T1000 (cell line): Measurements from ENCODE around the gene SULT4A1.
"Not testable (repeated sequence)": the region's sequence is repeated elsewhere in the genome, so short reads cannot be mapped to it uniquely, and the experiment has no call there.

Experiments
- DNase-seq: peaks from one replicate; lab custom pipeline; 2025; ENCODE audit warnings: mixed read lengths; lab: John Stamatoyannopoulos, UW

SULT4A1 gene

DNA sequence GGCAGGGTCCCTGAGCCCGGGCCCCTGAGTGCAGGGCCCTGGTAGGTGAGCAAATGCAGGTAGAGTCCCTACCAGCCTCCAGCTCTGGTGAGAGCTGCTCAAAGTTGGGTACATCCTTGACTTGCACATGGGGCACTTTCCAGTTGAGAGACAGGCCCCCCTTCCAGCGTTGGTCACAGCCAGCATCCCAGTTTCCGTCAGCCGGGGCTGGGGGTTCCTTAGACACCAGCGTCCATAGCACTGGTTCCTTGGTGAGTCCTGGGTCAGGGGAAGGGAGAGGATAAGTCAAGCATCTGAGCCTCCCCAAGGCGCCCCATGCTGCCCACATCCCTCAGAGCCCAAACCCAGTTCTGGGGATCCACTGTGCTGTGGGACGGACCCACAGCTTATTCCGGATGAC lies 23.9 kb upstream of the SULT4A1 start:
- DNase-seq, result no peak

DNA sequence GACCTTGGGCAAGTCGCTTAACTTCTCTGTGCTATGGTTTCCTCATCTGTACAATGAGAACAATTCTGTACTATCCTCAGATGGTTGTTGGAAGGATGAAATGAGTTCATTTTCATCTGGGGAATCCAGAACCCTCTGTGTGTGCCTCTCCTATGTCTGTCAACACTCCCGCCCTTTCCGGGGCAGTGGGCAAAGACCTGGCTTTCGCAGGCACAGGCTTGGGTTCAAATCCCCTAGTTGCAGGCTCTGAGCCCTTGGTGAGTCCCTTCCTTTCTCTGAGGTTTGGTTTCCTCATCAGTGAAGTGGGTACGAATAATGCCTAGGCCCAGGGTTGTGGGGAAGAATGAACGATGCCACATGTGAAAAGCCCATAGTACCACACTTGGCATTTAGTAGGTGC lies 23.5 kb upstream of the SULT4A1 start:
- DNase-seq, result no peak

GRCh38 chr22:43885319-43885671 lies 23.0 kb upstream of the SULT4A1 start:
- no peak for DNase-seq

DNA sequence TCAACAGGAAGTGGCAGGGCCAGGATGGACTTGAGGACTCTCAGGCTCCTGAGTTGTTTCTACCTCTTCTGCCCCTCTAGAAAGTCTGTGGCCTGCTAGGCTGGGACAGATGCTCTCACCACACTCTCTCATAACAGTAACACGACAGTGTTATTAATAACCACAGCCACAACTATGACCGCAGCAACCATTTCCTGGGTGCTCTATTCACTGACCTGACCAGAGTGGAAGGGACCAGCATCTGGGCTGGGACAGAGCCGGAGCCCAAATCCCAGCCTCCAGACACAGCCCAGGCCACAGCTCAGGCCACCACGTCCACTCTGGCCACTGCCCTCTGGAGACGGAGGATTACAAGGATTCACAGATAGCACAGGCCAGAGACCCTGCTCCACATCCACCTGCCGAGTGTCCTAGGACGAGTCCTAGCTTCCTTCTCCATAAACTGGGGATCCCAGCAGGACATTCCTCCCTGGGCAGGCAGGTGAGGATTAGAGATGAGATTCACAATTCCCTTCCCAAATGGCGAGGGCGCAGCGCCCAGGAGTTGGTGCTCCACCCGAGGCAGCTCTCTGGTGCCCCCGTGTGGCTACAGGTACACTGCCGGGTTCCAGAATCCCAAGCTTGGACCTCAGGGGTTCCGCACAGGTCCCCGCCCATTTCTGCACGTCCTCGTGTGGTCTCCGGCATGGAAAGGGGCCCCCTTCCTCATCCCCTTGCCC lies 22.4 kb upstream of the SULT4A1 start:
- DNase-seq, result peak; percentile 27

GRCh38 chr22:43883719-43884415 lies 21.6 kb upstream of the SULT4A1 start:
- DNase-seq, result no peak

DNA sequence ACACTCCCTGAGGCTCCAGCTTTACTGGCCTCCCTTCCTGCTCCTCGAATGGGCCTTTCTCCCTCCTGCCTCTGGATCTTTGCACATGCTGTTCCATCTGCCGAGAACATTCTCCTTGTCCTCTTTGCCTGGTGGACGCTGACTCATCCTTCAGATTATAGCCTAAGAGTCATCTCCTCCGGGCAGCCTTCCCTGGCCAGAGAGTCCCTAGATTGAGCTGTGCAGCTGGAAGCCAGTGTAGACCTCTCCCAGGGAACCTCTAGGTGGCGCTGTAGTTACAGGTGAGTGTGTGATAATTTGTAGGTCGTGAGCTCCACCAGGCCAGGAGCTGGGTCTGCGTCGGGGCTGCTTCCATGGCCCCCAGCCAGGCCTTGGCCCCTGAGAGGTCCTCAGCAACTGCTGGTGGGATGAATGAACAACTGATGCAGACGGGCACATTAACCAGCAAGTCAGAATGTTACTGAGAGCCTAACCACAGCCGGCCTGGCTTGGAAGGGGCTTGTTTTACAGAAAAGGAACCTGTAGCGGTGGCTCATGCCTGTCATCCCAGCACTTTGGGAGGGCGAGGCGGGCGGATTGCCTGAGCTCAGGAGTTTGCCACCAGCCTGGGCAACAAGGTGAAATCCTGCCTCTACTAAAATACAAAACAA lies 20.8 kb upstream of the SULT4A1 start:
- peak; percentile 33 for DNase-seq

DNA sequence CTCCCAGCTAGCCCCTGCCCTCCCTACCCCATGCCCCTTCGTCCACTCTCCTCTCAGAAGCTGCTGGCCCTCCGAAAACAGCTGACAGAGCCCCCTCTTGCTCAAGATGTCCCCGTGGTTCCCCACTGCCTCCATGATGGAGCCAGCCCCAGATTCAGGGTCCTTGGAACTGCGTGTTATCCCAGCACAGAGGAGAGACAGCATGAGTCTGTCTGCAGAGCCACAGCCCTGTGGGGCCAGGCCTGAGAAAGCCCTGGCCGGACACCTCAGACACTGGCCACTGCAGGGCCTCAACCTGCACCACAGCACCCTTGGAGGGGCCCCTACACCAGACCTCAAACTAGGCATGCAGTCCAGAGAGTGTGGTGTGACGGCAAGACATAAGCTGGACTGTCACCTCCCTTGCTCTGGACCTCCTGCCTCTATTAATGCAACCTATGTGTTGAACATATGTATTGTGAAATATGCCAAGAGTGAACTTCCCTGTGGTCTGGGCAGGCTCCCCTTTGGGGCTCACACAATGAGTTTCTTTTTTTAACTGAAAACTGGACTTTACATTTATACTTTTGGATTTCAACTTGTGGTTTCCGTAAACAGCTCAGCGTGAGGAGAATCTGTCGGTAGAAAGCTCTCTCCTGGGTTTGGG lies 19.9 kb upstream of the SULT4A1 start:
- no peak for DNase-seq

- no peak for DNase-seq
Measured at GRCh38 chr22:43881091-43882061, 19.1 kb upstream of the SULT4A1 start.

DNA sequence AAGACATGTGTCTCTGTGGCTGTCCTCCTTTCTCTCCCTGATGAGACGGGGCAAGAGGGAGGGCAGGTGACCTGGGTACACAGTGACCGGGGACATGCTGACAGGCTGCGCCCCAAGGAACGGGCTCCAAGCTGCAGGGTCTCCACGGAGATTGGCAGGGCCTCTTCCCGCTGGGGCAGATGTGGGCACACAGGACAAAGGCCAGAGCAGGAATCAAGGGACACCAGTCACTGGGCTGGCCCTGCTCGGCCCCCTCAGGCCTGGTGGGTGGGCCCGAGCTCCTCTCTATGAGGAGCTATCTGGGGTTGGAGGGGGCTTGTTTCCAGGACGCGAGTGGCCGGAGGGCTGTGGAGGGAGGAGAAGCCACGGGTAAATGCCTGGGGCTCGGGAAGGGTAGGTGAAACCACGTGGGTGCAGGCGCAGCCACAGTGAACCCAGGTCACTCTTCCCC lies 18.3 kb upstream of the SULT4A1 start:
- no peak for DNase-seq

GRCh38 chr22:43879901-43880540 lies 17.7 kb upstream of the SULT4A1 start:
- DNase-seq, result no peak

- DNase-seq, result no peak
Measured at GRCh38 chr22:43878831-43879550, 16.7 kb upstream of the SULT4A1 start.

DNA sequence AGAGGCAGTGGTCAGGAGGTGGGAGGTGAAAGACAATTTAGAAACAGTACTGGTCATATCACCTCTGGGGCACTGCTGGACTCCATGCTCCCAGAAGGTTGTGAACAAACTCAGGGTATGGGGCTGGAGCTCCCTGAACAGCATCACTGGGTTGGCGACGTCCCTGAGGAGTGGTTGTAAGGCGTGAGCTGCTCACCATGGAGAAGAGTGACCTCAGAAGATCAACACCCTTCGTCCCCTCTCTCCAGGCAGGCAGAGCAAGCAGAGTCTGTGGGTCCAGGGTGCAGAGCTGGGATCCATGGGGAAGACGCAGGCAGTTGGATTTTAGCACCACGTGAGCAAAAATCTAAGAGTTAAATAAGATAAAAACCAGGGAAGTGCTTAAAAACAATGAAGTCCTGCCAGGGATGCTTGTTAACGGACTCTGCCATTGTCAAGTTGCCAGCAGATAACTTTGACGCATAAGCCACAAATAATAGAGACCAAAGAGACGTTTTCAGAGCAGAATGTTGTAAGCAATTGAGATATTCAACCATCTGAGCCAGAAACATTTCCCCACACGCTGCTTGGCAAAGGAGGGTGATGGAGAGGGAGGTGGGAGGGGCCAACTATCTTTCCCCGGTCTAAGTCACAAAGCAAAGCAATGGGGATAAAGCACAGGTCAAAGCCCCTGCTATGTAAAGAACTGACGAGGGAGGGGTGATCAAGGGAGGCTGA lies 15.9 kb upstream of the SULT4A1 start:
- no peak for DNase-seq

- no peak for DNase-seq
Measured at GRCh38 chr22:43876866-43877509, 14.7 kb upstream of the SULT4A1 start.

DNA sequence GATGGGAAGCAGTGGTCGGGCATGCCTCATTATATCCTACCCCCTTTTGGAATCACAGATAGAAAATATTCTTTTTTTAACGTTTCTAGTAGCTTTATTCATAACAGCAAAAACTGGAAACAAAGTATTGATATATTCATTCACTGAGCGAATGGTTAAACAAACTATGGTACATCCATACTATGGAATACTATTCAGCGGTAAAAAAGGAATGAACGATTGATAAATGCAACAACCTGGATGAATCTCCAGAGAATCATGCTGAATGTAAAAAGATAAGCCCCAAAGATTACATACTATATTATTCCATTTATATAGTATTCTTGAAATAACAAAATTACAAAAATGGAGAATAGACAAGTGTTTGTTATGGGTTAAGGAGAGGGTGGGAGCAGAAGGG lies 7.5 kb upstream of the SULT4A1 start:
- no peak for DNase-seq

- DNase-seq, result not testable (repeated sequence)
Measured at GRCh38 chr22:43869001-43869400, 6.7 kb upstream of the SULT4A1 start.

DNA sequence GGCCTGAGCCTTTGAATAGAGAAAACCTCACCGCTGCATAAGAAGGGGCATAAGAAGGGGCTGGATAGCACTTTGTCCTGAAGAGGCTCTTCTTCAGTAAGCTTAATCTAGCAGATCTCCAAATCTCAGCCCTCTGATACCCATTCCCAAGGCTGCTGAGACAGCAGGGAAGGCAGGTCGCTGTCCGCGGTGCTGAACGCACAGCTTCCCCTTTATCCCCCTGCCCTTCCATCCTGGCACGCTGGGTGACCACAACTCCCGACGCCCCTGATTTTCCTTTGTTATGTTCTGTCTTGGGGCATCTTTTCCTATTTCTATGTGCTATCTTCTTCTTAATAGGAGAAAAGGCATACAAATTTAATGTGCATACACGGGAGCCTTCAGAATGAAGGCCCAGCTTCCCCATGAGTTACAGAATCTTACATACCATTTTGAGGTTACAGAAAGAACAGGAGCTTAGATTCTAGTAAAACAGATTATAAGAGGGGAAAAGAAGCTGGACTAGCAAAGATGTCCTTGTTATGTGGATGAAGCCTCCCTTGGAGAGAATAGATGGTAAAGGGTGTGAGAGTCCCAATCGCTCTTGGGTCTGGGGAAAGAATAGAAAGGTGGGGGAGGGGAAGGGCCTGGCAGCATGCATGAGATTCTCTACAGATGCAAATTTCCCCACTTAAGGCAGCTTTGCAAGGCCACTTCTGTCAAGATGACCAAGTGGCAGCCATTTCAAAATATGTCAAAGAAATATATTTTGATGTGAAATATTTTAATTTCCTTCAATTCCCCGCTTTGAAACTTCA lies 5.7 kb upstream of the SULT4A1 start:
- DNase-seq, result peak; percentile 25

DNA sequence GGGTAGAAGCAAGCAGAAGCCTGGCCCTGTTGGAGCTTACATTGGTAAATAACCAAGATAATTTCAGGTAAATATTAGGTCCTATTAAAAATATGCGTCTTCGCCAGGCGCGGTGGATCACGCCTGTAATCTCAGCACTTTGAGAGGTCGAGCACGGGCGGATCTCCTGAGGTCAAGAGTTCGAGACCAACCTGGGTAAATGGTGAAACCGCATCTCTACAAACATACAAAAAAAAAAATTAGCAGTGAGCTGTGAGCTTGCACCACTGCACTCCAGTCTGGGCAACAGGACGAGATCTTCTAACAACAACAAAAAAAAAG lies 529 bp upstream of the SULT4A1 start:
- DNase-seq, result no peak

DNA sequence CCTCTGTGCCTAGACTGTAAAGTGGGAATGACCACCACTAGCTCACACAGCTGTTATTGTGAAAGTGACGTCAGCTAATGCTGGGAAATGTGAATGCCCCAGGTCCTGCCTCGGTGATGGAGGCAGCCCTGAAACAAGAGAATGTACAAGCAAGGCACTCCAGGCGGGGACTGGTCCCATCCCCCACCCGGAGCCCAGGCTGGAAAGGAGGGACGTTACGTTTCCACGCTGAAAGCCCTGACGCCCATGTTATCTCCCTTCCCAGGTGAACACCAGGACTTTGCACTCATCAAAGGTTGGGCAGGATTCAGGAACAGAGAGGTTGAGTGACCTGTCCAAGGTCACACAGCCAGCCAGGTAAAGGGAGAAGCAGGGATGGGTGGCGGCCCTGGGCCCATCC lies 784 bp downstream of the SULT4A1 start:
- no peak for DNase-seq
